ENCODE results near the gene KCNK10. TPM values are rescaled to one million over a fixed set of nuclear protein-coding genes. Genes with fewer than 3 reads are reported as not detected.

The KCNK10 gene
- total RNA-seq, 1 donor from 2014 or later = 1.4 TPM

GRCh38 chr14:88188745-88189416 lies 134.2 kb downstream of the KCNK10 start:
- H3K27me3 Mint-ChIP-seq = peaks cover 9% of the 10 kb centered on the region
- peak overlapping the region; percentile 80 for H3K4me3 Mint-ChIP-seq
- no peaks in the 10 kb centered on the region for H3K36me3 Mint-ChIP-seq
- peaks cover 4% of the 10 kb centered on the region for H3K4me1 Mint-ChIP-seq (ENCODE audit: unreplicated experiment)
- DNase-seq (ENCODE audit: extremely low spot score, unreplicated experiment) = no peak
- H3K9me3 Mint-ChIP-seq = no peaks in the 10 kb centered on the region
- H3K27ac Mint-ChIP-seq = peak overlapping the region; percentile 11
- no peak for TF ChIP-seq CTCF (conservative IDR thresholded peaks at IDR 0.05)

- peaks cover 4% of the 10 kb centered on the region for H3K4me1 Mint-ChIP-seq (ENCODE audit: unreplicated experiment)
- TF ChIP-seq CTCF (conservative IDR thresholded peaks at IDR 0.05) = no peak
- no peak for DNase-seq (ENCODE audit: extremely low spot score, unreplicated experiment)
- no peaks in the 10 kb centered on the region for H3K27me3 Mint-ChIP-seq
- H3K4me3 Mint-ChIP-seq = no peak overlapping the region
- H3K27ac Mint-ChIP-seq = no peak overlapping the region
- H3K9me3 Mint-ChIP-seq = no peaks in the 10 kb centered on the region
- no peaks in the 10 kb centered on the region for H3K36me3 Mint-ChIP-seq
These were observed 137.2 kb downstream of the KCNK10 start for GRCh38 chr14:88185843-88186242.

GRCh38 chr14:88184956-88185355 lies 138.1 kb downstream of the KCNK10 start:
- peaks cover 4% of the 10 kb centered on the region for H3K4me1 Mint-ChIP-seq (ENCODE audit: unreplicated experiment)
- no peak overlapping the region for H3K27ac Mint-ChIP-seq
- DNase-seq (ENCODE audit: extremely low spot score, unreplicated experiment) = no peak
- TF ChIP-seq CTCF (conservative IDR thresholded peaks at IDR 0.05) = no peak
- H3K9me3 Mint-ChIP-seq = no peaks in the 10 kb centered on the region
- H3K4me3 Mint-ChIP-seq = no peak overlapping the region
- no peaks in the 10 kb centered on the region for H3K27me3 Mint-ChIP-seq
- no peaks in the 10 kb centered on the region for H3K36me3 Mint-ChIP-seq

DNA sequence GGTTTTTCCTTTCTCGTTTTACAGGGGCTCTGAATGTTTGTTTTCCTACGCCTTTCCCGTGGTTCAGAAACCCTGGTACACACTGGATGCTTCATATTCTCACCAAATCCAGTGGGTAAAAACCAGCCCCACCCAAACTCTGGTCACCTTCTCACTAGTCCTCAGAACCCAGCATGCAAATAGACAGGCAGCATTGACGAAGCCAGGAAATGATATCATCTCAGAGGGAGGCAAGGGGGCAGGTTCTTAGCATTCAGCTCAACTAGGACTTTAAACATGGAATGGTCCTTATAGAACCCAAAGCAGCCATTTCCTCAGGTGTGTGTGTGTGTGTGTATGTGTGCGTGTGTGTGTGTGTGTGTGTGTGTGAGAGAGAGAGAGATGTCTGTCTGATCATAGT lies 142.0 kb downstream of the KCNK10 start:
- no peak for DNase-seq (ENCODE audit: extremely low spot score, unreplicated experiment)
- TF ChIP-seq CTCF (conservative IDR thresholded peaks at IDR 0.05) = no peak

DNA sequence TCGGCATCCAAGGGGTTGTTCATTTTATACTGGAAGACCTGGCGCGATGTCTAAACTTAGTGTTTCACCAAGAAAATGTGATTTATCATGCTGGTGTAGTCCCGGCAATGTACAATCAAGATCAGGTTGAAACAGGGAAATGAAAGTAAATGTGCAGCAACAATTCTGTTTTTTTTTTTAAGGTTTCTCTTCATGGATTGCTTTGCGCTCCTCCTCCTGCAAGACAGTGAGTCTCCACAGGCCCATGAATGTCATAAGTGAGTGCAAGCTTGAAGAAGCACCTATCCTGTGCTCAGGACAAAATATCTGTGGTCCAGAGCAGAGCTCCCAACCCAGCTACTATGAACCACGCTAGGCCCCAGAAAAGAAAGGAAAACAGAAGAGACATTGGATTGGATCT lies 143.4 kb downstream of the KCNK10 start:
- H3K4me1 Mint-ChIP-seq (ENCODE audit: unreplicated experiment) = no peaks in the 10 kb centered on the region
- no peaks in the 10 kb centered on the region for H3K9me3 Mint-ChIP-seq
- H3K27me3 Mint-ChIP-seq = no peaks in the 10 kb centered on the region
- no peaks in the 10 kb centered on the region for H3K36me3 Mint-ChIP-seq
- H3K27ac Mint-ChIP-seq = no peak overlapping the region
- no peak for TF ChIP-seq CTCF (conservative IDR thresholded peaks at IDR 0.05)
- H3K4me3 Mint-ChIP-seq = no peak overlapping the region
- DNase-seq (ENCODE audit: extremely low spot score, unreplicated experiment) = no peak

More for the DNA sequence above, 142.0 kb downstream of the KCNK10 start:
- Mint-ChIP-seq H3K27ac (no peak overlapping the region), H3K9me3 (no peaks in the 10 kb centered on the region), H3K27me3 (no peaks in the 10 kb centered on the region), H3K4me3 (no peak overlapping the region), H3K4me1 (ENCODE audit: unreplicated experiment) (no peaks in the 10 kb centered on the region), H3K36me3 (no peaks in the 10 kb centered on the region)
